Adrenal gland (tissue), 12 donors: ENCODE data around the gene ANK2. TPM values are rescaled to one million over a fixed set of nuclear protein-coding genes. Genes with fewer than 3 reads are reported as not detected.
"Not testable (repeated sequence)": the region's sequence is repeated elsewhere in the genome, so short reads cannot be mapped to it uniquely, and the experiment has no call there.

Experiments
- DNase-seq, 7 donors: peaks; one replicate each; pipeline ENCODE4 v3.0.0-alpha.2; 2019 to 2020
- H3K27ac ChIP-seq, 5 donors: fragments of 200-600 bp; sonication (generic) in 4 of 5; 1 replicate in 3 of 5; 2 replicates in 2 of 5; pipeline versions ENCODE4 v1.5.1 to v1.8.0; 2016 to 2020; ENCODE audit warnings: mild to moderate bottlenecking in 1 of 5
- H3K27me3 ChIP-seq: fragments of 200-600 bp; 2 replicates; pipeline ENCODE4 v1.8.0; 2021
- H3K36me3 ChIP-seq, 2 donors: fragments of 200-600 bp; replicated peaks in 1 of 2; 1 replicate in 1 of 2; 2 replicates in 1 of 2; pipeline versions ENCODE4 v1.5.1 to v1.8.0; 2018 to 2022
- H3K4me1 ChIP-seq, 2 donors: fragments of 200-600 bp; replicated peaks in 1 of 2; 1 replicate in 1 of 2; 2 replicates in 1 of 2; pipeline versions ENCODE4 v1.5.1 to v1.8.0; 2018 to 2021
- H3K4me3 ChIP-seq, 4 donors: fragments of 200-600 bp; sonication (generic) in 3 of 4; one replicate each; pipeline ENCODE4 v1.5.1; 2016 to 2018
- H3K9me3 ChIP-seq, 3 donors: fragments of 200-600 bp; sonication (generic) in 1 of 3; replicated peaks in 1 of 3; 1 replicate in 2 of 3; 2 replicates in 1 of 3; pipeline versions ENCODE4 v1.5.1 to v1.8.0; 2016 to 2021
- POLR2A ChIP-seq, 2 donors: fragments of 450-650 bp; IDR thresholded peaks; one replicate each; pipeline ENCODE4 v1.6.1; 2017; ENCODE audit warnings: antibody characterized with exemption in 2 of 2, mild to moderate bottlenecking in 2 of 2, moderate library complexity in 1 of 2
- WGBS, 4 donors: extraction: QIAGEN DNeasy Blood & Tissue Kit in 2 of 4; methylation state at CpG; one replicate each; pipeline versions ENCODE4 v1.1.5 to v1.1.7; 2013 to 2017; 5-methylcytosine and 5-hydroxymethylcytosine counted together
- intact Hi-C, 2 donors: fragments of 100-400 bp; cut with DNase I; formaldehyde crosslinking; loops; one replicate each; pipeline versions ENCODE4 v1.14.1 to v1.15.0; 2022 to 2023
- polyA plus RNA-seq, 3 donors: library from polyadenylated mRNA; stranded (reverse); fragments of 200-250 nt in 2 of 3; fragments of 350-450 nt in 1 of 3; fragmentation: Illumina TruSeq in 1 of 3; extraction: RNeasy Lipid Tissue Mini Kit (QIAGEN cat#74804) in 1 of 3; gene quantifications; one replicate each; pipeline ENCODE4 v1.2.3, GENCODE V29; 2013 to 2014
- total RNA-seq, 9 donors: library from RNA; depleted of rRNA in 4 of 9; stranded (reverse); fragments of >200 nt in 4 of 9; fragments of 120-200 nt in 1 of 9; fragmentation: NEBNext Ultra II Directional in 1 of 9; extraction: Animal tissue kit (Norgen Biotek cat#: 25700) in 1 of 9; gene quantifications; one replicate each; pipeline versions ENCODE4 v1.1.0 to v1.2.4, GENCODE V29; 2013 to 2023
- TF ChIP-seq, protein P1 (sequence below), 6 experiments: fragments of 450-650 bp in 4 of 6; fragments of 200-600 bp in 2 of 6; sonication (generic) in 1 of 6; IDR thresholded peaks; 1 replicate in 5 of 6; 2 replicates in 1 of 6; pipeline versions ENCODE4 v1.5.1 to v1.8.0; 2016 to 2021; ENCODE audit warnings: antibody characterized with exemption in 6 of 6, mild to moderate bottlenecking in 2 of 6, moderate library complexity in 1 of 6
- donor health status: healthy with polysubstance abuse.
- donor health status: Bipolar disorder and iron deficiency.
- donor health status: DM: yes; HTN: yes; CAD: no.
- donor health status: DM: no; HTN: no; CAD: no.
- donor health status: DM: no; HTN: no; CAD: no.
- donor health status: DM: yes; HTN: yes; CAD: no.

ANK2 gene
- total and polyA plus RNA-seq, 12 donors = 6.5 to 229 (median 56.1) TPM

DNA sequence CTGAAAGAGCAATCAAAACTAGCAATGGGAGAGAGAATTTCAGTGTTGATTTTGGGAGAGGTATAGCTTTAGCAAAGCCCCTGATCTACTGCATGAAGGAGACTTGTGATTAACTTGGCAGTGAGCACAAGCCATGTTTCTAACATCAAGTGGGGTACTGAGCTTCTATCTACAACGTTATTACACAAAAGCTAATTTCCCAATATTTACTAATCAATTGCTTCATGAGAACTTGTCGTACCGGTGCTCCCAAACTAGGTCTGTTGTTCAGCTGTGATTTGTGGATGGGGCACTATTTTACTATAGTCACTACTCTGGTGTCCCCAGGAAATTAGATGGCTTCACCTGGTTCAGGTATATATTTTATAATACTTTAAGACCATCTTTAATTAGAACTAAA, 16.2 kb downstream of the ANK2 start:
- Histone ChIP-seq H3K27me3 (no peaks in the 10 kb centered on the region), H3K9me3 (no peaks in the 10 kb centered on the region), H3K27ac (no peak overlapping the region), H3K36me3 (no peaks in the 10 kb centered on the region), H3K4me3 (no peak overlapping the region), H3K4me1 (peaks cover 0 to 26% of the 10 kb centered on the region in 2 donors)
- TF ChIP-seq POLR2A (IDR thresholded peaks at IDR 0.05) = no peak
- TF ChIP-seq, protein P1, sequence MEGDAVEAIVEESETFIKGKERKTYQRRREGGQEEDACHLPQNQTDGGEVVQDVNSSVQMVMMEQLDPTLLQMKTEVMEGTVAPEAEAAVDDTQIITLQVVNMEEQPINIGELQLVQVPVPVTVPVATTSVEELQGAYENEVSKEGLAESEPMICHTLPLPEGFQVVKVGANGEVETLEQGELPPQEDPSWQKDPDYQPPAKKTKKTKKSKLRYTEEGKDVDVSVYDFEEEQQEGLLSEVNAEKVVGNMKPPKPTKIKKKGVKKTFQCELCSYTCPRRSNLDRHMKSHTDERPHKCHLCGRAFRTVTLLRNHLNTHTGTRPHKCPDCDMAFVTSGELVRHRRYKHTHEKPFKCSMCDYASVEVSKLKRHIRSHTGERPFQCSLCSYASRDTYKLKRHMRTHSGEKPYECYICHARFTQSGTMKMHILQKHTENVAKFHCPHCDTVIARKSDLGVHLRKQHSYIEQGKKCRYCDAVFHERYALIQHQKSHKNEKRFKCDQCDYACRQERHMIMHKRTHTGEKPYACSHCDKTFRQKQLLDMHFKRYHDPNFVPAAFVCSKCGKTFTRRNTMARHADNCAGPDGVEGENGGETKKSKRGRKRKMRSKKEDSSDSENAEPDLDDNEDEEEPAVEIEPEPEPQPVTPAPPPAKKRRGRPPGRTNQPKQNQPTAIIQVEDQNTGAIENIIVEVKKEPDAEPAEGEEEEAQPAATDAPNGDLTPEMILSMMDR (IDR thresholded peaks at IDR 0.05) = no peak
- DNase-seq = no peak
- WGBS, 4 donors = 79 to 86% (median 82%) methylated on average over 3 of the region's 3 CpGs
- intact Hi-C loops = no loop called here

DNA sequence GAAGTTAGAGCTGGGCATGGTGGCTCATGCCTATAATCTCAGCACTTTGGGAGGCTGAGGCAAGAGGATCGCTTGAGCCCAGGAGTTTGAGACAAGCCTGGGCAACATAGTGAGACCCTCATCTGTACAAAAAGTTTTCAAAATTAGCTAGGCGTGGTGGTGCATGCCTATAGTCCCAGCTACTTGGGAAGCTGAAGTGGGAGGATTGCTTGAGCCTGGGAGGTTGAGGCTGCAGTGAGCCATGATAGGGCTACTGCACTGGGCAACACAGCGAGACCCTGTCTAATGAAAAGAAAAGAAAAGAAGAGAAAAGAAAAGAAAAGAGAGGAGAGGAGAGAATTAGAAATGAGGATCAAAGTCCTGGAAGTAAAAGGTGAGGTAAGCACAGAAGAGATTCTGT, 19.3 kb downstream of the ANK2 start:
- H3K27me3 ChIP-seq, H3K4me3 ChIP-seq, H3K9me3 ChIP-seq, intact Hi-C loops, H3K36me3 ChIP-seq, DNase-seq: not testable (repeated sequence)
- WGBS, 4 donors = 84 to 95% (median 93%) methylated on average over 3 of the region's 3 CpGs
- Histone ChIP-seq H3K27ac (peak overlapping the region in 3 of 5 donors; percentile 7 to 79 (median 52)), H3K4me1 (peaks cover 0 to 15% of the 10 kb centered on the region in 2 donors)

DNA sequence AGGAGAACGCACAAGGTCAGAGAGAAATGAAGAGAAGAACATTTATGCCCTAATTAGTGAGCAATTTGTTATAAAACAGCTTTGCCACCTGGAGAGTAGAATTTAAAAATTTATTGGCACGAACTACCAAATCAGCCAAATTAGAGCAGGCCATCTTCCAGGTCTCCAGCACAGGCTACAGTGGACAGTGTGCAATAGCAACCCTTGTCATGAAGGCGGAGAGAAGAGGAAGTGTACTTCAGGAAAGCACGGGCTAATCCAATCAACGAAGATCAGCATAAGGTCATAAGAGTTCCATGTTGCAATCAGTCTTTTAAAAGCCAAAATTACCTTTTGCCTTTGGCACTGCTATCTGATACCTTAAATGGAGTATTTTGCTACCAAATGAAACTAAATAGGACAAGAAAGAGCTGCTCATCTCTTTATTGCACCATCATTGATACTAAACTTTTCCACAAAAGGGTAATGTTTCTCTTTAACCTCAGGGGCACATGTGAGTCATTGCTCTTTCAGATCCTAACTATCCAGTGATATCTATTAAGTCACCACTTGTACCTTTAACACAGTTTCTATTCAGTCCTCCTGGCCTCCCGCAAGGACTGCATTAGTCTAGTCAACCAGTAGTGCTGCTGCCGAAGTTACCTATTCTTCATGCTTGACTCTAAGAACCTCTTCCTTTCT, 19.9 kb downstream of the ANK2 start:
- Histone ChIP-seq H3K36me3 (no peaks in the 10 kb centered on the region), H3K4me1 (peaks cover 0 to 15% of the 10 kb centered on the region in 2 donors), H3K4me3 (no peak overlapping the region), H3K27ac (peak overlapping the region in 3 of 5 donors; percentile 29 to 79 (median 52)), H3K9me3 (no peaks in the 10 kb centered on the region), H3K27me3 (no peaks in the 10 kb centered on the region)
- 63 to 72% (median 68%) methylated on average over 7 of the region's 7 CpGs for WGBS, 4 donors
- peak in 1 of 2 donors; percentile 19 for TF ChIP-seq POLR2A (IDR thresholded peaks at IDR 0.05)
- TF ChIP-seq, protein P1 (IDR thresholded peaks at IDR 0.05) = no peak
- DNase-seq = peak in 5 of 7 donors; percentile 20 to 64 (median 39)
- intact Hi-C loops = no loop called here

DNA sequence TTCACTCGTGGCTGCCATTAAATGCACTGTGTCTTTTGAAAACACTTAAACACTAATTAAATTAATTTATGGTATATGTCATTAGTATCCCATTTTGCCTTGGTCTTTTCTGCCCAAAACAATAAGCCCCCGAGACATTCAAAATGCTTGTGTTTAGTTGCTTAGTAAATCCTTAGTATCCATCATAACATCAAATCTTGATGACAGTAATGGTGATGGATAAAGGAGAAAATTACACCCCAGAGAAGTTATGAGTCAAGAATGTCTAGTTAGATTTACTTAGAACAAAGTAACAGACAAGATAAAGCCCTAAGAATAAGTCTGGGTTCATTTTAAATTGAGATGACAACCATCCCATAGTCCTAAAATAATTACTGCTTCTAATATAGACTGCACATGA, 21.3 kb downstream of the ANK2 start:
- no peak for DNase-seq
- TF ChIP-seq, protein P1 (IDR thresholded peaks at IDR 0.05) = no peak
- TF ChIP-seq POLR2A (IDR thresholded peaks at IDR 0.05) = no peak
- Histone ChIP-seq H3K9me3 (no peaks in the 10 kb centered on the region), H3K27ac (no peak overlapping the region), H3K4me1 (peaks cover 0 to 15% of the 10 kb centered on the region in 2 donors), H3K4me3 (no peak overlapping the region), H3K27me3 (no peaks in the 10 kb centered on the region), H3K36me3 (no peaks in the 10 kb centered on the region)
- 63 to 81% (median 73%) methylated on average over 2 of the region's 2 CpGs for WGBS, 4 donors
- intact Hi-C loops = no loop called here

DNA sequence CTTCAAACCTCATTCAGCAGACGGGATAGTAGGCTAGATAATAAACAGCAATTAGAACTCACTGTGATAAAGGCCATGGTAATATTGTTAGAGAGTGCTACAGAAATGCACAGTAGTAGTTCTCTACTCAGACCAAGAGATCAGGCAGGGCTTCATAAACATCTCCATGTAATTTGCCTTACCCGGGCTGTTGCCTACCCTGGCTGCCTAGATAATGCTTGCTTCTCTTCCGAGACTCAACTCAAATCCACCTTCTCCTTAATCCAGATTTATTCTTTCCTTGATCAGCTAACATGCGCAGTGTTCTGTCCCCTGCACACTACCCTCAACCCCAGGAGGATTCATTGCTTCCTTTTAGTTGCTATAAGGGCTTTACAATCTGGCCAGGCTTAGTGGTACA, 21.8 kb downstream of the ANK2 start:
- intact Hi-C loops = no loop called here
- H3K4me3 ChIP-seq = no peak overlapping the region
- no peaks in the 10 kb centered on the region for H3K36me3 ChIP-seq
- no peaks in the 10 kb centered on the region for H3K27me3 ChIP-seq
- no peak overlapping the region for H3K27ac ChIP-seq
- H3K4me1 ChIP-seq = peaks cover 0 to 15% of the 10 kb centered on the region in 2 donors
- TF ChIP-seq POLR2A (IDR thresholded peaks at IDR 0.05) = no peak
- TF ChIP-seq, protein P1 (IDR thresholded peaks at IDR 0.05) = no peak
- 79 to 92% (median 91%) methylated on average over 4 of the region's 4 CpGs for WGBS, 4 donors
- no peak for DNase-seq
- no peaks in the 10 kb centered on the region for H3K9me3 ChIP-seq
